ENCODE data around the gene B3GNT9. TPM values are rescaled to one million over a fixed set of nuclear protein-coding genes. Genes with fewer than 3 reads are reported as not detected.
"Not testable (repeated sequence)": the region's sequence is repeated elsewhere in the genome, so short reads cannot be mapped to it uniquely, and the experiment has no call there.

Gene B3GNT9
- total RNA-seq, 4 donors from 2014 or later = 1.5 to 69.1 (median 5.5) TPM

DNA sequence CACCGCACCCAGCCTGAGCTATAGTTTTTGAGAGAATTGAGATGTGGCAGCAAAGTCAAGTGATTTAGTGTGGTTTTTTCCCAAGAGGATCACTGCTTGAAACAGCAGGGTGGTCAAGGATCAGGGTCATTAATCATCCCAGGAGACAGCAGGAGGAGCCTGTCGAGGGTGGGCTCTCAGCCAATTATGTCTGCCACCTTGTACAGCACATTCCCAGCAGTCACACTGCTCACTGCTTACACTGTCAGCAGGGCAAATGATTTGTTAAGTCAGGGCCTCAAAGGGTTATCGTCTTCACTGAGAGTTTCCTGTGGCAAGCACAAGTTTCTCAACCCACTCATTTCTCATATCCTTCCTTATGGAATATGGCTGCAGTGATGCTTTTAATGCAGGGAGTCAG lies 13.2 kb downstream of the B3GNT9 start:
- no peak overlapping the region for H3K4me3 ChIP-seq
- intact Hi-C loops (cut with DNase I; ENCODE audit: low total_unique reads) (no loop called here), in situ Hi-C loops (cut with MboI; ENCODE audit: low pct_ligation_motif_present in 1 of 4, low pct_unique_long_range_greater_than_20kb in 1 of 4, low sequenced_read_pairs in 3 of 4) (no loop called here)
- no peaks in the 10 kb centered on the region for H3K4me1 ChIP-seq
- peaks cover 0 to 59% (median 27%) of the 10 kb centered on the region in 4 donors for H3K36me3 ChIP-seq
- WGBS, 2 donors (ENCODE audit: low coverage in 1 of 2) = 68% methylated on average over 3 of the region's 3 CpGs; no CpG with 5 or more reads in 1 of the 2 donors
- no peaks in the 10 kb centered on the region for H3K27me3 ChIP-seq
- DNase-seq = no peak
- H3K27ac ChIP-seq = no peak overlapping the region
- TF ChIP-seq, protein P1, sequence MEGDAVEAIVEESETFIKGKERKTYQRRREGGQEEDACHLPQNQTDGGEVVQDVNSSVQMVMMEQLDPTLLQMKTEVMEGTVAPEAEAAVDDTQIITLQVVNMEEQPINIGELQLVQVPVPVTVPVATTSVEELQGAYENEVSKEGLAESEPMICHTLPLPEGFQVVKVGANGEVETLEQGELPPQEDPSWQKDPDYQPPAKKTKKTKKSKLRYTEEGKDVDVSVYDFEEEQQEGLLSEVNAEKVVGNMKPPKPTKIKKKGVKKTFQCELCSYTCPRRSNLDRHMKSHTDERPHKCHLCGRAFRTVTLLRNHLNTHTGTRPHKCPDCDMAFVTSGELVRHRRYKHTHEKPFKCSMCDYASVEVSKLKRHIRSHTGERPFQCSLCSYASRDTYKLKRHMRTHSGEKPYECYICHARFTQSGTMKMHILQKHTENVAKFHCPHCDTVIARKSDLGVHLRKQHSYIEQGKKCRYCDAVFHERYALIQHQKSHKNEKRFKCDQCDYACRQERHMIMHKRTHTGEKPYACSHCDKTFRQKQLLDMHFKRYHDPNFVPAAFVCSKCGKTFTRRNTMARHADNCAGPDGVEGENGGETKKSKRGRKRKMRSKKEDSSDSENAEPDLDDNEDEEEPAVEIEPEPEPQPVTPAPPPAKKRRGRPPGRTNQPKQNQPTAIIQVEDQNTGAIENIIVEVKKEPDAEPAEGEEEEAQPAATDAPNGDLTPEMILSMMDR (IDR thresholded peaks at IDR 0.05) = no peak
- TF ChIP-seq EP300 (IDR thresholded peaks at IDR 0.05; ENCODE audit: low read depth) = no peak
- no peak for TF ChIP-seq POLR2AphosphoS5 (IDR thresholded peaks at IDR 0.05)
- TF ChIP-seq POLR2A (IDR thresholded peaks at IDR 0.05) = no peak
- no peaks in the 10 kb centered on the region for H3K9me3 ChIP-seq

DNA sequence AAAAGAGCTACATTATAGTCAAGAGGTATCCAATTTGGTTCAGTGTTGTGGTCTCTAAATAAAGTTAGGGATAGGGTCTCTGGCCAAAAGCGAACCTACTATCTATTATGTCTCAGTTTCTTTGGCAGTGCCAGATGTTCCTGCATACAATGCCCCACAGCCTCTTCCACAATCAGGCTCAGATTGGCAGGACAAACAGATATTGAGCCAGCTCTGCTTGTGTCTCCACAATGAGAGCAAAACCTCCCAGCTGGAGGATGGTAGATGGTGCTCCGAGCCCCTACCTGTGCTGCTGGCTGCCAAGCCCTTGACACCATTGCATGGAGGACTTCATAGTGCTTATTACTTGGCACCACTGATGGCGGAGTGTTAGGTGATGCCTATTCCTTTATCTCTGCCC lies 21.4 kb downstream of the B3GNT9 start:
- Histone ChIP-seq H3K27me3 (no peaks in the 10 kb centered on the region), H3K9me3 (no peaks in the 10 kb centered on the region), H3K4me1 (no peaks in the 10 kb centered on the region), H3K4me3 (no peak overlapping the region), H3K27ac (no peak overlapping the region), H3K36me3 (peaks cover 0 to 17% (median 7%) of the 10 kb centered on the region in 4 donors)
- intact Hi-C loops (cut with DNase I; ENCODE audit: low total_unique reads) (no loop called here), in situ Hi-C loops (cut with MboI; ENCODE audit: low pct_ligation_motif_present in 1 of 4, low pct_unique_long_range_greater_than_20kb in 1 of 4, low sequenced_read_pairs in 3 of 4) (no loop called here)
- no peak for DNase-seq
- TF ChIP-seq POLR2A (IDR thresholded peaks at IDR 0.05) (no peak), POLR2AphosphoS5 (IDR thresholded peaks at IDR 0.05) (no peak), EP300 (IDR thresholded peaks at IDR 0.05; ENCODE audit: low read depth) (no peak)
- TF ChIP-seq, protein P1 (IDR thresholded peaks at IDR 0.05) = no peak
- 99% methylated on average over 3 of the region's 3 CpGs; no CpG with 5 or more reads in 1 of the 2 donors for WGBS, 2 donors (ENCODE audit: low coverage in 1 of 2)

DNA sequence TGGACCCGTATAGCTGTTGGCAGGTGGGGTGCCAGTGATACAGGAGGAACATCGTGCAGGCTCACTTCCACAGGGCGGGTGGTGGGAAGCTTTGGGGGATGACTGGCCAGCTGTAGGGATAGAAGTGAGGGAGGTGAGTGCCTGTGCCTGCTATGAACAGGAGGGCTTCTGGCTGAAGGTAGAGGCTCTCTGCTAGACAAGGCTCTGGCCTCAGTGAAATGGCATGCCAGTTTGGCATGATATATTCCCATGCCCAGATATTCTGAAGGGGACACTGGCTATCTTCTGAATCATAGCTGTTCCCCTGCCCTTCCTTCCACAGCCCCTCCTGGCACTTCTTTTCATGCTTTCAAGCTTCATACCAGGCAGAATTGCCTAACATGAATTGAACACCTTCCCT lies 21.9 kb downstream of the B3GNT9 start:
- H3K36me3 ChIP-seq = peaks cover 0 to 17% (median 4%) of the 10 kb centered on the region in 4 donors
- no peaks in the 10 kb centered on the region for H3K9me3 ChIP-seq
- in situ Hi-C loops (cut with MboI; ENCODE audit: low pct_ligation_motif_present in 1 of 4, low pct_unique_long_range_greater_than_20kb in 1 of 4, low sequenced_read_pairs in 3 of 4) (no loop called here), intact Hi-C loops (cut with DNase I; ENCODE audit: low total_unique reads) (no loop called here)
- WGBS, 2 donors (ENCODE audit: low coverage in 1 of 2) = 95% methylated on average over 3 of the region's 3 CpGs; no CpG with 5 or more reads in 1 of the 2 donors
- no peak overlapping the region for H3K4me3 ChIP-seq
- DNase-seq = no peak
- H3K27ac ChIP-seq = no peak overlapping the region
- H3K27me3 ChIP-seq = no peaks in the 10 kb centered on the region
- H3K4me1 ChIP-seq = no peaks in the 10 kb centered on the region
- TF ChIP-seq POLR2A (IDR thresholded peaks at IDR 0.05) = no peak
- no peak for TF ChIP-seq POLR2AphosphoS5 (IDR thresholded peaks at IDR 0.05)
- TF ChIP-seq EP300 (IDR thresholded peaks at IDR 0.05; ENCODE audit: low read depth) = no peak
- TF ChIP-seq, protein P1 (IDR thresholded peaks at IDR 0.05) = no peak

DNA sequence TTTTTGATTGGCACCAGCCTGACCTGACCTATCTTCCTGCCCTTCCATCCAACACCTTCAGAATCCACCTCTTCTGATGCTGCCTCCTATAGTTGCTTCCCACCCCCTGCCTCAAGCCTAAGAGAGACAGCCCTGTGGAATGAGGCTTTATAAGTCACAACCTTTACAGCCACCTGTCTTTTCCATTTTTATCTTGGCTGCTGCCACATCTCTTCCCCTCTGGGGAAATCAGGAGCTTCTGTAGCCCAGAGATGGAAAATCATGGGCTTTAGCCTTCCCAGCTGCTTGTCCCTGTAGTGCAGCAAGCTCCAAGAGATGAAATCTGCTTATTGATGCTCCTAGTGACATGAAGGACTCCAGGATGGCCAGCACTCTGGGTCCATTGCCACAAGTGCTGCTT lies 22.4 kb downstream of the B3GNT9 start:
- in situ Hi-C loops (cut with MboI; ENCODE audit: low pct_ligation_motif_present in 1 of 4, low pct_unique_long_range_greater_than_20kb in 1 of 4, low sequenced_read_pairs in 3 of 4) = no loop called here
- no peak for TF ChIP-seq POLR2AphosphoS5 (IDR thresholded peaks at IDR 0.05)
- TF ChIP-seq, protein P1 (IDR thresholded peaks at IDR 0.05) = no peak
- no peak for TF ChIP-seq POLR2A (IDR thresholded peaks at IDR 0.05)
- TF ChIP-seq EP300 (IDR thresholded peaks at IDR 0.05; ENCODE audit: low read depth) = no peak
- H3K36me3 ChIP-seq = peaks cover 0 to 17% (median 3%) of the 10 kb centered on the region in 4 donors

DNA sequence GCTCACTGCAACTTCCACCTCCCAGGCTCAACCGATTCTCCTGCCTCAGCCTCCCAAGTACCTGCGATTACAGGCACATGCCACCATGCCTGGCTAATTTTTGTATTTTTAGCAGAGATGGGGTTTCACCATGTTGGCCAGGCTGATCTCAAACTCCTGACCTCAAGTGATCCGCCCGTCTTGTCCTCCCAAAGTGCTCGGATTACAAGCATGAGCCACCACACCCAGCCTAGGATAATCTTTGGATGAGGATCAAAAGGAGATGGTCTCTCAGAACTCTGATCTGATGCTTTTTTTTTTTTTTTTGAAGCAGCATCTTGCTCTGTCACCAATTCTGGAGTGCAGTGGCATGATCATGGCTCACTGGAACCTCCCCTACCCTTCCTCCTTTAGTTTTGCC lies 28.0 kb downstream of the B3GNT9 start:
- not testable (repeated sequence) for DNase-seq
- 95 to 99% methylated on average over 3 to 5 of the region's 5 CpGs for WGBS, 2 donors (ENCODE audit: low coverage in 1 of 2)

More for the DNA sequence above, 22.4 kb downstream of the B3GNT9 start:
- no peak overlapping the region for H3K27ac ChIP-seq
- no peak overlapping the region for H3K4me3 ChIP-seq
- intact Hi-C loops (cut with DNase I; ENCODE audit: low total_unique reads) = no loop called here
- no peaks in the 10 kb centered on the region for H3K9me3 ChIP-seq
- H3K4me1 ChIP-seq = no peaks in the 10 kb centered on the region
- DNase-seq = no peak
- H3K27me3 ChIP-seq = no peaks in the 10 kb centered on the region

More for the DNA sequence above, 28.0 kb downstream of the B3GNT9 start:
- intact Hi-C loops (cut with DNase I; ENCODE audit: low total_unique reads); H3K4me1 ChIP-seq; H3K27me3 ChIP-seq; H3K4me3 ChIP-seq; H3K27ac ChIP-seq; in situ Hi-C loops (cut with MboI; ENCODE audit: low pct_ligation_motif_present in 1 of 4, low pct_unique_long_range_greater_than_20kb in 1 of 4, low sequenced_read_pairs in 3 of 4); H3K9me3 ChIP-seq: not testable (repeated sequence)
- peaks cover 0 to 31% (median 11%) of the 10 kb centered on the region in 4 donors for H3K36me3 ChIP-seq

Data from transverse colon (tissue), 4 donors.